ENCODE data around the gene EXOC3L2.

Gene EXOC3L2

GRCh38 chr19:45223879-45224278, 21.3 kb downstream of the EXOC3L2 start:
- no peak for DNase-seq (ENCODE audit: low read depth)
- no peak for TF ChIP-seq CTCF (IDR thresholded peaks at IDR 0.05; ENCODE audit: low read length, missing control alignments)
- H3K4me3 ChIP-seq (replicated peaks; ENCODE audit: low read depth, low read length): no peak overlapping the region

- no peak for TF ChIP-seq CTCF (IDR thresholded peaks at IDR 0.05; ENCODE audit: low read length, missing control alignments)
- no peak overlapping the region for H3K4me3 ChIP-seq (replicated peaks; ENCODE audit: low read depth, low read length)
- no peak for DNase-seq (ENCODE audit: low read depth)
Observed at GRCh38 chr19:45222724-45223123, 22.5 kb downstream of the EXOC3L2 start.

GRCh38 chr19:45218911-45219743, 26.1 kb downstream of the EXOC3L2 start:
- TF ChIP-seq CTCF (IDR thresholded peaks at IDR 0.05; ENCODE audit: low read length, missing control alignments): no peak
- no peak overlapping the region for H3K4me3 ChIP-seq (replicated peaks; ENCODE audit: low read depth, low read length)

GRCh38 chr19:45218426-45218825, 26.8 kb downstream of the EXOC3L2 start:
- H3K4me3 ChIP-seq (replicated peaks; ENCODE audit: low read depth, low read length): no peak overlapping the region
- DNase-seq (ENCODE audit: low read depth): no peak
- no peak for TF ChIP-seq CTCF (IDR thresholded peaks at IDR 0.05; ENCODE audit: low read length, missing control alignments)

More at GRCh38 chr19:45218911-45219743, 26.1 kb downstream of the EXOC3L2 start:
- no peak for DNase-seq (ENCODE audit: low read depth)

GRCh38 chr19:45217957-45218334, 27.3 kb downstream of the EXOC3L2 start:
- no peak for TF ChIP-seq CTCF (IDR thresholded peaks at IDR 0.05; ENCODE audit: low read length, missing control alignments)
- no peak overlapping the region for H3K4me3 ChIP-seq (replicated peaks; ENCODE audit: low read depth, low read length)
- DNase-seq (ENCODE audit: low read depth): no peak

GRCh38 chr19:45217193-45217956, 27.8 kb downstream of the EXOC3L2 start:
- no peak overlapping the region for H3K4me3 ChIP-seq (replicated peaks; ENCODE audit: low read depth, low read length)
- DNase-seq (ENCODE audit: low read depth): no peak
- no peak for TF ChIP-seq CTCF (IDR thresholded peaks at IDR 0.05; ENCODE audit: low read length, missing control alignments)
